RWPE1 (cell line): ENCODE measurements around the gene BIK.

Experiments
- CTCF ChIA-PET: fragments of 350-600 bp; sonication (Branson Sonifier 250); formaldehyde crosslinking; extraction: SDS; loops from one replicate; lab custom pipeline; 2021; lab: Yijun Ruan, JAX
- POLR2A ChIA-PET: fragments of 400-600 bp; formaldehyde crosslinking; extraction: SDS; loops from one replicate; lab custom pipeline; 2020; ENCODE audit warnings: antibody characterized with exemption; ENCODE audit not compliant: low non-redundant PET; lab: Yijun Ruan, JAX
- DNase-seq: peaks from one replicate; pipeline ENCODE4 v3.0.0; 2012; ENCODE audit warnings: low spot score
- H3K27ac ChIP-seq: fragments of 450-650 bp; 2 replicates; pipeline ENCODE4 v1.5.1; 2017
- CTCF ChIP-seq: fragments of 450-650 bp; conservative IDR thresholded peaks from 2 replicates; pipeline ENCODE4 v1.5.1; 2017; ENCODE audit warnings: low read depth, mild to moderate bottlenecking

The BIK gene

GRCh38 chr22:43092085-43092484, 18.5 kb upstream of the BIK start:
- no peak for TF ChIP-seq CTCF
- ChIA-PET POLR2A (no interaction called here), CTCF (interaction anchor here (0.6 to 0.7 kb wide), 2 partner anchors 53 to 311 kb away, joined by 3 read pairs; no protein-coding TSS in a partner anchor)
- no peak overlapping the region for H3K27ac ChIP-seq
- no peak for DNase-seq

GRCh38 chr22:43094085-43094484, 16.5 kb upstream of the BIK start:
- ChIA-PET CTCF (interaction anchor here (0.6 to 0.7 kb wide), 3 partner anchors 227 to 314 kb away, joined by 3 to 4 read pairs (median 3); no protein-coding TSS in a partner anchor), POLR2A (interaction anchor here (0.5 kb wide), 1 partner anchor 19 kb away, joined by 4 read pairs; no protein-coding TSS in a partner anchor)
- peak overlapping the region; percentile 34 for H3K27ac ChIP-seq
- no peak for DNase-seq
- no peak for TF ChIP-seq CTCF

GRCh38 chr22:43094551-43094950, 16.0 kb upstream of the BIK start:
- H3K27ac ChIP-seq: peak overlapping the region; percentile 34; the same call in 1 of the 2 replicates
- CTCF ChIA-PET: interaction anchor here (0.6 kb wide), 2 partner anchors 227 to 315 kb away, joined by 3 to 4 read pairs; no protein-coding TSS in a partner anchor
- no peak for DNase-seq
- TF ChIP-seq CTCF: no peak
- POLR2A ChIA-PET: no interaction called here

GRCh38 chr22:43096420-43096819, 14.1 kb upstream of the BIK start:
- ChIA-PET POLR2A (no interaction called here), CTCF (no interaction called here)
- TF ChIP-seq CTCF: no peak
- H3K27ac ChIP-seq: no peak overlapping the region
- no peak for DNase-seq

GRCh38 chr22:43098356-43098755, 12.2 kb upstream of the BIK start:
- ChIA-PET POLR2A (no interaction called here), CTCF (interaction anchor here (1.4 kb wide), 1 partner anchor 8 kb away, joined by 11 read pairs; no protein-coding TSS in a partner anchor)
- H3K27ac ChIP-seq: no peak overlapping the region
- DNase-seq: no peak
- no peak for TF ChIP-seq CTCF

- TF ChIP-seq CTCF: no peak
- H3K27ac ChIP-seq: no peak overlapping the region
- POLR2A ChIA-PET: no interaction called here
- DNase-seq: no peak
- CTCF ChIA-PET: interaction anchor here (1.4 kb wide), 1 partner anchor 9 kb away, joined by 11 read pairs; no protein-coding TSS in a partner anchor
These were observed 11.5 kb upstream of the BIK start for GRCh38 chr22:43099095-43099494.
